Endothelial cell of umbilical vein (primary cell): ENCODE measurements around the gene ZNF600. TPM values are rescaled to one million over a fixed set of nuclear protein-coding genes. Genes with fewer than 3 reads are reported as not detected.
"Not testable (repeated sequence)": the region's sequence is repeated elsewhere in the genome, so short reads cannot be mapped to it uniquely, and the experiment has no call there.

ENCODE experiments used
- BruUV-seq: library from RNA; stranded (reverse); fragments of 400-500 nt; replicated peaks from 2 replicates; lab custom pipeline; 2021; lab: Mats Ljungman, UMichigan
- CTCF ChIA-PET: fragments of 300-600, 350-600 bp; sonication (Branson Sonifier 250); formaldehyde crosslinking; loops from one replicate; lab custom pipeline; 2021; ENCODE audit warnings: antibody characterized with exemption, inconsistent platforms; lab: Charles Lee
- POLR2A ChIA-PET: fragments of 300-600, 350-600 bp; sonication (Branson Sonifier 250); formaldehyde crosslinking; loops from one replicate; lab custom pipeline; 2021; ENCODE audit warnings: antibody characterized with exemption, inconsistent platforms; lab: Charles Lee
- DNase-seq: peaks from one replicate; pipeline ENCODE4 v3.0.0-alpha.2; 2011; ENCODE audit warnings: low read depth, low spot score
- FAIRE-seq: peaks from 2 replicates; lab custom pipeline; 2011; peaks lifted over from hg19 to GRCh38; lab: Jason Lieb, UNC
- H2AFZ ChIP-seq: 2 replicates; pipeline ENCODE4 v1.6.0; 2012; ENCODE audit warnings: low read depth, low read length, control low read depth, inconsistent platforms
- H3K27ac ChIP-seq: 2 replicates; pipeline ENCODE4 v1.5.1; 2011; ENCODE audit warnings: low read depth, mild to moderate bottlenecking, control low read depth, low read length, moderate library complexity; ENCODE audit not compliant: insufficient read depth
- H3K27me3 ChIP-seq, 2 experiments: 2 replicates each; pipeline versions ENCODE4 v1.6.0 to v1.6.1; 2011; ENCODE audit warnings: low read length in 2 of 2, mixed read lengths in 1 of 2; ENCODE audit not compliant: control insufficient read depth in 2 of 2, insufficient read depth in 2 of 2
- H3K36me3 ChIP-seq, 2 experiments: 2 replicates in 1 of 2; 3 replicates in 1 of 2; pipeline ENCODE4 v1.5.1; 2011; ENCODE audit warnings: low read length in 2 of 2, mild to moderate bottlenecking in 1 of 2, moderate library complexity in 1 of 2; ENCODE audit not compliant: control insufficient read depth in 2 of 2, insufficient read depth in 2 of 2; ENCODE audit errors: extremely low read depth in 1 of 2
- H3K4me1 ChIP-seq: 3 replicates; pipeline ENCODE4 v1.5.1; 2011; ENCODE audit warnings: mild to moderate bottlenecking, low read length; ENCODE audit not compliant: control insufficient read depth, insufficient read depth; ENCODE audit errors: extremely low read depth
- H3K4me2 ChIP-seq: 2 replicates; pipeline ENCODE4 v1.6.1; 2011; ENCODE audit warnings: low read length, control low read depth, mixed read lengths; ENCODE audit not compliant: insufficient read depth
- H3K4me3 ChIP-seq, 3 experiments: fragments of 200-600 bp in 1 of 3; sonication (generic), shearing (Covaris generic) in 1 of 3; replicated peaks in 1 of 3; 2 replicates each; pipeline ENCODE4 v1.5.1; 2011 to 2016; ENCODE audit warnings: control low read depth in 3 of 3, low read length in 3 of 3, mild to moderate bottlenecking in 2 of 3, inconsistent platforms in 1 of 3, low read depth in 1 of 3, moderate library complexity in 1 of 3; ENCODE audit not compliant: insufficient read depth in 1 of 3
- H3K79me2 ChIP-seq: 2 replicates; pipeline ENCODE4 v1.6.0; 2012; ENCODE audit warnings: low read length, inconsistent platforms; ENCODE audit not compliant: control insufficient read depth, insufficient read depth
- H3K9ac ChIP-seq: replicated peaks from 2 replicates; pipeline ENCODE3; 2011; ENCODE audit warnings: low read length, control low read depth; ENCODE audit not compliant: insufficient read depth; ENCODE audit errors: extremely low read depth
- H3K9me1 ChIP-seq: replicated peaks from 3 replicates; pipeline ENCODE4 v1.6.0; 2011; ENCODE audit warnings: mild to moderate bottlenecking, low read length; ENCODE audit not compliant: control insufficient read depth, insufficient read depth; ENCODE audit errors: extremely low read depth
- H3K9me3 ChIP-seq: replicated peaks from 2 replicates; pipeline ENCODE4 v1.5.1; 2012; ENCODE audit warnings: low read length, inconsistent platforms; ENCODE audit not compliant: control insufficient read depth, insufficient read depth
- H4K20me1 ChIP-seq: replicated peaks from 2 replicates; pipeline ENCODE3; 2011; ENCODE audit warnings: mild to moderate bottlenecking, low read length; ENCODE audit not compliant: control insufficient read depth, insufficient read depth; ENCODE audit errors: extremely low read depth
- CTCF ChIP-seq, 2 donors: IDR thresholded peaks; 1 replicate in 1 of 2; 2 replicates in 1 of 2; pipeline ENCODE4 v1.5.1; 2011; ENCODE audit warnings: low read length in 2 of 2, mild to moderate bottlenecking in 2 of 2, moderate library complexity in 2 of 2, control low read depth in 1 of 2, inconsistent platforms in 1 of 2, low read depth in 1 of 2; ENCODE audit not compliant: insufficient read depth in 1 of 2; ENCODE audit errors: extremely low read depth in 1 of 2
- EZH2 ChIP-seq: IDR thresholded peaks from 2 replicates; pipeline ENCODE4 v1.6.1; 2012; ENCODE audit warnings: borderline replicate concordance, low read depth, mild to moderate bottlenecking, moderate library complexity, low read length, inconsistent platforms; ENCODE audit not compliant: severe bottlenecking
- FOS ChIP-seq: IDR thresholded peaks from 2 replicates; pipeline ENCODE4 v1.6.1; 2011; ENCODE audit warnings: mild to moderate bottlenecking, low read length, moderate library complexity, borderline replicate concordance; ENCODE audit not compliant: insufficient read depth
- GATA2 ChIP-seq: IDR thresholded peaks from 2 replicates; pipeline ENCODE4 v1.7.0; 2011; ENCODE audit warnings: low read depth, mild to moderate bottlenecking, moderate library complexity, mixed read lengths, low read length; ENCODE audit not compliant: insufficient read length, insufficient read depth
- JUN ChIP-seq: IDR thresholded peaks from 2 replicates; pipeline ENCODE4 v1.6.1; 2011; ENCODE audit warnings: borderline replicate concordance, low read depth; ENCODE audit not compliant: insufficient read length, insufficient read depth
- MAX ChIP-seq: IDR thresholded peaks from 2 replicates; pipeline ENCODE4 v1.6.1; 2011; ENCODE audit not compliant: insufficient read depth, insufficient read length
- POLR2A ChIP-seq: IDR thresholded peaks from 2 replicates; pipeline ENCODE4 v1.6.1; 2012; ENCODE audit warnings: low read depth, mild to moderate bottlenecking, control low read depth, low read length
- POLR2AphosphoS5 ChIP-seq: IDR thresholded peaks from 2 replicates; pipeline ENCODE4 v1.6.1; 2012; ENCODE audit warnings: low read depth, mild to moderate bottlenecking, control low read depth, low read length, moderate library complexity; ENCODE audit not compliant: insufficient read depth
- dilution Hi-C: fragments of 300-500 bp; cut with MboI; formaldehyde crosslinking; loops from one replicate; pipeline ENCODE4 v1.15.0; 2019; ENCODE audit warnings: low sequenced_read_pairs; ENCODE audit not compliant: extremely low pct_ligation_motif_present
- intact Hi-C: fragments of 100-400 bp; cut with micrococcal nuclease; formaldehyde crosslinking; loops from one replicate; pipeline ENCODE4 v1.10.0; 2022
- polyA plus RNA-seq, 4 experiments: library from polyadenylated mRNA; depleted of rRNA in 3 of 4; stranded (reverse) in 3 of 4; unstranded in 1 of 4; fragments of >200 nt; gene quantifications; 2 replicates each; pipeline versions ENCODE4 v1.2.1 to v1.2.3, GENCODE V29; 2011 to 2012; ENCODE audit warnings: missing spikeins in 1 of 4
- total RNA-seq: library from RNA; stranded (reverse); gene quantifications from 2 replicates; pipeline ENCODE4 v1.2.3, GENCODE V29; 2021

The ZNF600 gene
- total and polyA plus RNA-seq, 2 donors (not counting 3 experiments of a cell fraction or from before 2014, with no cell fraction given): 5.2 to 5.8 TPM

GRCh38 chr19:52778811-52779210 lies 7.8 kb downstream of the ZNF600 start:
- Histone ChIP-seq H3K4me2 (no peak overlapping the region), H3K27ac (no peak overlapping the region), H3K4me1 (no peaks in the 10 kb centered on the region), H2AFZ (no peak overlapping the region), H3K27me3 (no peaks in the 10 kb centered on the region), H3K9me3 (no peaks in the 10 kb centered on the region), H3K36me3 (no peaks in the 10 kb centered on the region), H4K20me1 (no peaks in the 10 kb centered on the region), H3K79me2 (no peaks in the 10 kb centered on the region), H3K9ac (no peak overlapping the region), H3K4me3 (no peak overlapping the region), H3K9me1 (no peaks in the 10 kb centered on the region)
- CTCF ChIA-PET: no interaction called here
- dilution Hi-C loops: no loop called here
- no TSS peak for BruUV-seq
- FAIRE-seq (no peak), DNase-seq (no peak)
- intact Hi-C loops: no loop called here
- POLR2A ChIA-PET: no interaction called here
- TF ChIP-seq JUN: no peak
- no peak for TF ChIP-seq POLR2AphosphoS5
- no peak for TF ChIP-seq MAX
- no peak for TF ChIP-seq EZH2
- no peak for TF ChIP-seq CTCF (IDR thresholded peaks at IDR 0.05; ENCODE audit: extremely low read depth in 1 of 2, insufficient read depth in 1 of 2, low read depth in 1 of 2, low read length in 2 of 2)
- TF ChIP-seq GATA2: no peak
- no peak for TF ChIP-seq FOS
- TF ChIP-seq POLR2A: no peak

- POLR2A ChIA-PET: not testable (repeated sequence)
Measured at GRCh38 chr19:52756447-52756846, 30.1 kb downstream of the ZNF600 start.

More at GRCh38 chr19:52756447-52756846, 30.1 kb downstream of the ZNF600 start:
- H3K4me2 ChIP-seq, H3K27ac ChIP-seq, H3K9ac ChIP-seq, H3K9me3 ChIP-seq, H3K36me3 ChIP-seq, H3K9me1 ChIP-seq, dilution Hi-C loops, CTCF ChIA-PET, H3K4me3 ChIP-seq, FAIRE-seq, H4K20me1 ChIP-seq, H3K27me3 ChIP-seq, H2AFZ ChIP-seq, DNase-seq, BruUV-seq, H3K79me2 ChIP-seq, H3K4me1 ChIP-seq, intact Hi-C loops: not testable (repeated sequence)
